Measurements from ENCODE around the gene ZNF341.
"Not testable (repeated sequence)": the region's sequence is repeated elsewhere in the genome, so short reads cannot be mapped to it uniquely, and the experiment has no call there.

Gene ZNF341

GRCh38 chr20:33725607-33726264 lies 6.1 kb upstream of the ZNF341 start:
- DNase-seq (ENCODE audit: low read depth), result no peak
- no peak overlapping the region for H3K4me3 ChIP-seq (ENCODE audit: low read depth, low read length)

- no peak overlapping the region for H3K4me3 ChIP-seq (ENCODE audit: low read depth, low read length)
- no peak for DNase-seq (ENCODE audit: low read depth)
Observed at GRCh38 chr20:33727115-33727479, 4.7 kb upstream of the ZNF341 start.

DNA sequence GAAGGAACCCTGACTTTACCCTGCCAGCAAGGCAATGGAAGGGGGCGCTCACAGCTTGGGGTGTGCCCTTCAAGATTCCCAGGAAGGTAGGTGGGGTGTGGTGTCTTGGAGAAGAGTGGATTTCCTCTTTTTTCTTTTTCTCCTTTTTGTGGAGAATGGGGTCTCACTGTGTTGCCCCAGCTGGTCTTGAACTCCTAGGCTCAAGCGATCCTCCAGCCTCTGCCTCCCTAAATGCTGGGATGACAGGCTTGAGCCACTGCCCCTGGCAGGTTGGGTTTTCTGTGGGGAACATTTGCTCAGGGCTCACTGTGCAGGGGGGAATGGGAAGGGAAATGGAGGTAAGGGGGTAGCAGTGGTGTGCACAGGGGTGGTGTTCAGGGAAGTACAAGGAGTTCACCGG lies 4.0 kb upstream of the ZNF341 start:
- no peak for DNase-seq (ENCODE audit: low read depth)
- no peak overlapping the region for H3K4me3 ChIP-seq (ENCODE audit: low read depth, low read length)

DNA sequence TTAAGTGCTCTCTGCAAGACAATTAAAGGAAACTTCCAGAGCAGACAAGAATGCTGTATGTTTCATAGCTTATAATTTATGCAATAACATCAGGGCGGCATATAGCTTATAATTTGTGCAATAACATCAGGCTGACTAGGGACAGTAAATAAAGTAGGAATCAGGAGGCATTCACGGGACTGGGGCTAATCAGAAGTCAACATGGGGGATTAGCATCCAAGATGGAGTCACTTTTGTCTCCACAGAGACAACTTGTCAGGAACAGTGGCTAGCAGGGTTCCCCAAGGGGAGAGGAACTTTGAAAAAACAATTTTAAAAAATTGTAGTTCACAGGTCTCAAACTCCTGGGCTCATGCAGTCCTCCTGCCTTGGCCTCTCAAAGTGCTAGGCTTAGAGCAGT lies 3.3 kb upstream of the ZNF341 start:
- DNase-seq (ENCODE audit: low read depth), result no peak
- H3K4me3 ChIP-seq (ENCODE audit: low read depth, low read length), result no peak overlapping the region

DNA sequence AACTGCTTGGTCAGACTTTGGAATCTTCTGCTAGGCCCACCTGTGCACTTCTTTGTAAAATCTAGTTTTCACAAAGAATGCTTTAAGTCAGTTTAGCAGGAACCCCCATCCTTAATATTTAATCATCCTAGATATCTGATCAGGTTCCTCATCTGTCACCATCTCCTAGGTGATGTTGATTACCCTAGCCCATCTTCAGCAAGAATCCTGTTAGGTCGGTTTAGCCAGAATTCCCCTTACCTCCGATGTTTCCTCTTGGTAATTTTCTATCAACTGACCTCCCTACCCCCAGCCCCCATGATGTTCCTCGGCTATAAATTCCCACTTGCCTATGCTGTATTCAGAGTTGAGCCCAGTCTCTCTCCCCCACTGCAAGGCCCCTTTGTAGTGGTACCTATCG lies 2.7 kb upstream of the ZNF341 start:
- no peak overlapping the region for H3K4me3 ChIP-seq (ENCODE audit: low read depth, low read length)
- no peak for DNase-seq (ENCODE audit: low read depth)

DNA sequence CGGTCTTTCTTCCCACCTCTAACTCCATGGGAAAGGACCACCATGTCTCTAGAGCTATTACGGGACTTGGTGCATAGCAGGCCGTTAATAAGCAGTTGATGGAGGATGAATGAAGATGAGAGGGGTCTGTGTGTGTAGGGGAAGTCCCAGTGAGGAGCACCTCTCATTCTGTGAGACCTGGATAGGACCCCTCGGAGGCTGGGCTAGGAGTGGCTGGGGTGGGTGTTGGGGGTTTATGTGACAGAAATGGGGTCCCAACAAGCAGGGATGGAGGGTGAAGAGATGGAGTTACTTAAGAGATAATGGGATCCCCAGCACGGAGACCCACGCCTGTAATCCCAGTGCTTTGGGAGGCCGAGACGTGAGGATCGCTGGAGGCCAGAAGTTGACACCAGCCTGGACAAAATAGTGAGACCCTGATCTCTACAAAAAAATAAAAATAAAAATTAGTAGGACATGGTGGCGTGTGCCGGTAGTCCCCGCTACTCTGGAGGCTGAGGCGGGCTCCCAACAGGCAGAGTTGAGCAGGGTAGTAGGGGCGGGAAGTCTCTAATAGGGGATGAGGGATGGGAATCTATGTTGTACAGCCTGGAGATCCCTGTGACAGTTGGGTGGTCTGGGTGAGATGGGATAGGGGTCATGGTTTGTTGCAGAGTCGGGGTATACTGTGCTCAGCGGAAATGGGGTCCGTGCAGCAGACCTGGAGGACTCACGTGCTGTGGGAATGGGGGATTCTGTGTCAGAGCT lies 677 bp upstream of the ZNF341 start:
- DNase-seq (ENCODE audit: low read depth), result no peak
- peak overlapping the region; percentile 60 for H3K4me3 ChIP-seq (ENCODE audit: low read depth, low read length)

- DNase-seq (ENCODE audit: low read depth), result peak; percentile 45
- H3K4me3 ChIP-seq (ENCODE audit: low read depth, low read length), result peak overlapping the region; percentile 60
Observed at GRCh38 chr20:33732166-33732970, 572 bp downstream of the ZNF341 start.

DNA sequence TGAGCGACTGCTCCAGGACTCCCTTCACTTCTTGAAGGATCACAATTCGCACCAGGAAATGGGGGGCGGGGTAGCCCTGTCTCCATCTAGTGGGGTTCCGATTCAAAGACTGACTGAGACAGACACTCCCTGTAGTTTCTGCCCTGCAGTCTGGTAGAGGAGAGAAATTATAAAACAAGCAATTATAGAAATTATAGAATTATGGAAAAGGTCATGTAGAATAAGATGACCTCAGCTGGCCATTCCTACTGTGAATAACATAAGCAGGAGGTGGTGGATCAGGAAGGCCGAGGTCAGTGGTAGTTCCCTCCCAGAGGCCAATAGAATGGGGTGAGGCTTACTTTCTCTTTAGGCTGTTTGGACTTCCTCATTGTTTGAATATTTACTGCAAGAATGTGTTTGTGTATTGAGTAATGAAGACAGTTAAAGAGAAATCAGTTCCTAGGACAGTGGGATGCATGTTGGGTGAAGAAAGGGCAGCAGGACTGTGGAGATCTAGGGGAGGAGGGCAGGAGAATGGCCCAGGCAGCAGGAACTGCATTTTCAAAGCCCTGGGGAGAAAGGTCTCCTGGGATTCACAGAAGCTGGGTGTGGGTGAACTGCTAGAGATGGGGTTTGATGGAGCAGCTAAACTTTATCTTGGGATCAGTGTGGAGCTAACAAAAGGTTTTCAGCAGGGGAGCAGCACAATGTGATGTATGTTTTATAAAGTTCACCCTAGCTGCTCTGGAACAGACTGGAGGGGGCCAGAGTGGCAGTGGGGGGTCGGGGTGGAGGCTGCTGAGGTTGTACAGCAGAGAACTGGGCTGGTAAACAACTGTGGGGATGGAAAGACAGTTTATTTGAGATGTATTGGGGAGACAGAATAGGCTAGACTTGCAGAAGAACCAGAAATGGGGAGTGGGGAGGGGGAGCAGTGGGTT lies 2.1 kb downstream of the ZNF341 start:
- H3K4me3 ChIP-seq (ENCODE audit: low read depth, low read length), result no peak overlapping the region
- peak; percentile 31 for DNase-seq (ENCODE audit: low read depth)

- DNase-seq (ENCODE audit: low read depth), result no peak
- no peak overlapping the region for H3K4me3 ChIP-seq (ENCODE audit: low read depth, low read length)
Observed at GRCh38 chr20:33736962-33737361, 5.2 kb downstream of the ZNF341 start.

DNA sequence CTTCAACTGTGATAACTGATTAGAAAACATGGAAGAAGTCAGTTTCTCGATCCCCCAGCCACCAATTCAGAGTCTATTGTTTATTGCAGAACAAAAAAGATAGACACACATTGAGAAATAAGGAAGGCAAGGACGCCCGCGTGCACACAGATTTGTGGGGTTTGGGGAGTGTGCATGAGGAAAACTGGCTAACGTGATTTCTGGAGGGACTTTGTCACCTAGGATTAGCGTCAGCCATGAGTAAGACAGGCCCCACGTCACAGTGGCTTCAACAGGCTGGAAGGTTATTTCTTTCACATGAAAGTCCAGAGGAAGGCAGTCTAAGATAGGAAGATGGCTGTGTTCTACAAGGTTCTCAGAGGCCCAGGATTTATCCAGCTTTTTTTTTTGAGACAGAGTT lies 7.7 kb downstream of the ZNF341 start:
- no peak for DNase-seq (ENCODE audit: low read depth)
- H3K4me3 ChIP-seq (ENCODE audit: low read depth, low read length), result no peak overlapping the region

GRCh38 chr20:33740189-33740588 lies 8.4 kb downstream of the ZNF341 start:
- DNase-seq (ENCODE audit: low read depth), result no peak
- no peak overlapping the region for H3K4me3 ChIP-seq (ENCODE audit: low read depth, low read length)

DNA sequence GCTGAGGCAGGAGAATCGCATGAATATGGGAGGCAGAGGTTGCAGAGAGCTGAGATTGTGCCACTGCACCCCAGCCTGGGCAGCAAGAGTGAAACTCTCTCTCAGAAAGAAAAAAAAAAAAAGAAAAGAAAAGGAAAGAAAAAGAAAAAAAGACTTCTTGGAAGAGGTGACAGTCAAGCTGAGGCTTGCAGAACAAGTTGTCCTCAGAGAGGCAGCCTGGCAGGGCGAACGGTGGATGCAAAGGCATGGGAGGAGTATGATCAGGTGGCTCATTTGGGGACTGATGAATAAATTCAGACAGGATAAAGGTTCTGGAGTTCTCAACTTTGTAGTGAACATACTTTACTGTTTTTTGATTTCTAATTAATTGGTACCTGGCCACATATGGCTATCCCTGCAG lies 12.4 kb downstream of the ZNF341 start:
- no peak overlapping the region for H3K4me3 ChIP-seq (ENCODE audit: low read depth, low read length)
- no peak for DNase-seq (ENCODE audit: low read depth)

DNA sequence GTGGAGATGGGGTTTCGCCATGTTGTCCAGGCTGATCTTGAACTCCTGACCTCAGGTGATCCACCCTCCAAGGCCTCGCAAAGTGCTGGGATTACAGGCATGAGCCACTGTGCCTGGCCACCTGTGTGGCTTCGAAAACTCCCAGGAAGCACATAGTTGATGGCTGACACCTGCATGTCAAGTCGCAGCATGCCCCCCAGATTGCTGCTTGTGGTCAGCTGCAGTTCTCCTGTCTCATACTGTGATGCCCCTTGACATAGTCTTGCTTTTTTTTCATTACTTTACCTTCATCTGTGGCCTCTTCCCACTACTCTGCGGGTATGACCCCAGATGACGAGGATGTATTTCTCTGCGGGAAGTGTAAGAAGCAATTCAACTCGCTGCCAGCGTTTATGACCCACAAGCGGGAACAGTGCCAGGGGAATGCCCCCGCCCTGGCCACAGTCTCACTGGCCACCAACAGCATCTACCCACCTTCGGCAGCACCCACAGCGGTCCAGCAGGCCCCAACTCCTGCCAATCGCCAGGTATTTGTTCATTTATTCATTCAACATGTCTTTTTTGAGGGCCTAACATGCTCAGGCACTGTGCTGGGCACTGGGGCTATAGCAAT lies 13.1 kb downstream of the ZNF341 start:
- DNase-seq (ENCODE audit: low read depth), result no peak
- H3K4me3 ChIP-seq (ENCODE audit: low read depth, low read length), result no peak overlapping the region

GRCh38 chr20:33746325-33746998 lies 14.7 kb downstream of the ZNF341 start:
- H3K4me3 ChIP-seq (ENCODE audit: low read depth, low read length), result no peak overlapping the region
- no peak for DNase-seq (ENCODE audit: low read depth)

DNA sequence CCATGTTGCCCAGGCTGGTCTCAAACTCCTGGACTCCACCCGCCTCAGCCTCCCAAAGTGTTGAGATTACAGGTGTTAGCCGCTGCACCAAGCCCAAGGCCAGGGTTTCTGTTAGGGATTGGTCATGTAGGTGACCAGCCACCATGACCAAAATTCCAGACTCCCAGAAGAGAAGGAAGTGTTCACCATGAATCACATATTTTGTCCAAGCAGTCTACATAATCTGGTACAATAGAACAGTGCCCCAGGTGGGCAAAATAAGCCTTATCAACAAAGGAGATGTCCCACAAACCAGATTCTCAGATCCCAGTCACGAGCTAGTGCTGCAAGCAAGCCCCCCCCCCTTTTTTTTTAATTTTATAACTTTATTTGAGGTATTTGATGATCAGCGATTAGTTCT lies 20.0 kb downstream of the ZNF341 start:
- DNase-seq (ENCODE audit: low read depth), result no peak
- H3K4me3 ChIP-seq (ENCODE audit: low read depth, low read length), result no peak overlapping the region

- no peak for DNase-seq (ENCODE audit: low read depth)
- no peak overlapping the region for H3K4me3 ChIP-seq (ENCODE audit: low read depth, low read length)
Observed at GRCh38 chr20:33753143-33753542, 21.3 kb downstream of the ZNF341 start.

DNA sequence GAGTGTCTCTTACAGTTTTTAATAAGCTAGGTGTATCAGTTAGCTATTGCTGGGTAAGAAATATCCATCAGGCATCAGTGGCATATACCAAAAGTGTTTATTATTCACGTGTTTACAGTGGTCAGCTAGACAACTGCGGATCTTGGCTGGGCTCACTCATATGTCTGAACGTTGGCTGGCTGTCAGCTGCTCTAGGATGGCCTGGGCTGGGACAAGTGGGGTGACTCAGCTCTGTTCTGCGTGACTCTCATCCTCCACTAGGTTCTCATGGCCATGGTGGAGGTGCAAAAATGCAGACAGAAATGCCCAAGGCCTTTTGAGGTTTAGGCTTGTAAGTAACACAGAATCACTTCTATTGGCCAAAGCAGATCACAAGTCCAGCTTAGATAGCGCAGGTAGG lies 22.0 kb downstream of the ZNF341 start:
- no peak overlapping the region for H3K4me3 ChIP-seq (ENCODE audit: low read depth, low read length)
- no peak for DNase-seq (ENCODE audit: low read depth)

DNA sequence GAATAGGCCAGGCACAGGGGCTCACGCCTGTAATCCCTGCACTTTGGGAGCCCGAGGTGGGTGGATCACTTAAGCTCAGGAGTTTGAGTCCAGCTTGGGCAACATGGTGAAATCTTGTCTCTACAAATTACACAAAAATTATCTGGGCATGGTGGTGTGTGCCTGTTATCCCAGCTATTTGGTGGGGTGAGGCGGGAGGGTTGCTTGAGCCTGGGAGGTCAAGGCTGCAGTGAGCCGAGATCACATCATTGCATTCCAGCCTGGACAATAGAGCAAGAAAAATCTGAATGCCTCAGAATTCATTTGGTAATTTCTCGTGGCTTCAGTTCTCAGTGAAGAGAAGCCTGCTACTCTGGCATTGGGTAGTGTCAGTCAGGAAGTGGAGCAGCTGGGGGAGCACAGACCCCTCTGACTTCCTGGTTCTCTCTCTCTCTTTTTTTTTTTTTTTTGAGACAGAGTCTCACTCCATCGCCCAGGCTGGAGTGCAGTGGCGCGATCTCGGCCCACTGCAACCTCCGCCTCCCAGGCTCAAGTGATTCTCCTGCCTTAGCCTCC lies 24.2 kb downstream of the ZNF341 start:
- H3K4me3 ChIP-seq (ENCODE audit: low read depth, low read length); DNase-seq (ENCODE audit: low read depth): not testable (repeated sequence)
